GM18517 (cell line): Measurements from ENCODE around the gene CCDC73.
"Not testable (repeated sequence)": the region's sequence is repeated elsewhere in the genome, so short reads cannot be mapped to it uniquely, and the experiment has no call there.

ENCODE experiments used
- ATAC-seq: cut with Tn5 transposase; IDR thresholded peaks from one replicate; pipeline ENCODE4 v1.9.1; 2021; ENCODE audit warnings: mild to moderate bottlenecking, moderate library complexity; ENCODE audit not compliant: unreplicated experiment

Gene CCDC73

DNA sequence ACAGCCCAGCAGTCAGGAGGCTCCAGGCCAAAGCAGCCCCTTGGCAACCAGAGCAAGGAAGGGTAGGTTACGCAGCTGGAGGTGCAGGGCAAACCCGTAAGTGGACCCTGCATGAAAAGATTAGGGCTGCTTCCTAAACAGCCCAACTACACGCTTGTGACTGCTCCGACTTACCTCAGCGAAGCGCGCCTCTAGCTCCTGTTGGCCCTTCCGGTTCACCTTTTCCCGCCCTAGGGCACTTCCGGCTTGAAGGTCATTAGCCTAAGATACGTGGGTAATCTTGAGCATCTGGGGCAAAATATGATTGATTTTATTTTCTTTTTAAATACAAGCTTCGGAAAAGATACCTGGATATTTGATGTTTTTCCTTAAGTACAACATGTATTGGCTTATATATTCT lies at the start of gene CCDC73:
TSS of gene CCDC73 (minus strand) at position 224 of the 400 bp plus-strand sequence. CDS start 34,419 bp downstream, outside the sequence.
- ATAC-seq = no peak

DNA sequence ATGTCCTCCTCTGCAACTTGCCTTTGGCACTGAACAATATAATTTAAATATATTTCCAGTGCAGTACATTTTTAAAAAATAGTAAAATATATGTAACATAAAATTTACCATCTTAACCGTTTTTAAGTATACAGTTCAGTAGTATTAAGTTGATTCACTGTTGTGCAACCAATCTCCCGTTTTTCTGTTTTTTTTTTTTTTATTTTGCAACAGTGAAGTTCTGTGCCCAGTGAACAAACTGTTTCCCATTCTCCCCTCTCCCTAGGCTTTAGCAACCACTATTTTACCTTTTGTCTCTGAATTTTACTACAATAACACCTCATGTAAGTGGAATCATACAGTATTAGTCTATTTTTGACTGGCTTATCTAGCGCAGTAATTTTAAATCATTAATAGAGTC lies 49.1 kb upstream of the CCDC73 start:
- no peak for ATAC-seq

DNA sequence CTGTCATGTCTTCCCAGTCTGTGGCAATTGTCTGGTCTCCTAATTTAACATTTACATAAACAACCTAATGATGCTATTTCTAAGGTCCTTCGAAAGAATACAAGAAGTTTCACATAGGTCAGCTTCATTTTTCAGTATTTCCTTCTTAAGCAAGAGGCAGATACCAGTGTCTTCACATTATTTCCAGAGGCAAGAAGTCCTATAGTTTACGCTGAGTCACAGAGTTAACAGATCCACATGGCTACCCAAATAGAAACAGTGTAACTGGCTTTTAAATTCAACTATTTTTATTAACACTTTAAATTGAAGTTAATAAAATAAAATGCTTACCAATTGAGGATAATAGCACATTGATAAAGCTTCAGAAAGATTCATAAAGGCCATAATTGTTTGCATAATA lies 46.1 kb upstream of the CCDC73 start:
- ATAC-seq = no peak

DNA sequence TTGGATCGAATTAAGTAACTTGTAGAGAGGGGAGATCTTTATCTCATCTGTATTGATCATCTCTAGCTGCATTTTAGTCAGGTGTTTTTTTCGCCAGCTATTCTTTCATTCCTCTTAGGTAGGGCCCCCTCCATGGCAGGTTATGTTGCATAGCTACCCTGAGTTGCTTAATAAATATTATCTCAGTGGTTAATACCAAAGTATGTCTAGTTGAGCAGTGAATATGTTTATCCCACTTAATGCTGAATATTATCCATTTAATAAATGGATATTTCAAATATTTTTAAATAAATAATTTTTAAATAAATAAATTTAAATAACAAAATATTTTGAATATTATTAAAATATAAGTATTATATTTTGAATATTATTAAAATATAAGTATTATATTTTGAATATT lies 44.8 kb upstream of the CCDC73 start:
- ATAC-seq = no peak

DNA sequence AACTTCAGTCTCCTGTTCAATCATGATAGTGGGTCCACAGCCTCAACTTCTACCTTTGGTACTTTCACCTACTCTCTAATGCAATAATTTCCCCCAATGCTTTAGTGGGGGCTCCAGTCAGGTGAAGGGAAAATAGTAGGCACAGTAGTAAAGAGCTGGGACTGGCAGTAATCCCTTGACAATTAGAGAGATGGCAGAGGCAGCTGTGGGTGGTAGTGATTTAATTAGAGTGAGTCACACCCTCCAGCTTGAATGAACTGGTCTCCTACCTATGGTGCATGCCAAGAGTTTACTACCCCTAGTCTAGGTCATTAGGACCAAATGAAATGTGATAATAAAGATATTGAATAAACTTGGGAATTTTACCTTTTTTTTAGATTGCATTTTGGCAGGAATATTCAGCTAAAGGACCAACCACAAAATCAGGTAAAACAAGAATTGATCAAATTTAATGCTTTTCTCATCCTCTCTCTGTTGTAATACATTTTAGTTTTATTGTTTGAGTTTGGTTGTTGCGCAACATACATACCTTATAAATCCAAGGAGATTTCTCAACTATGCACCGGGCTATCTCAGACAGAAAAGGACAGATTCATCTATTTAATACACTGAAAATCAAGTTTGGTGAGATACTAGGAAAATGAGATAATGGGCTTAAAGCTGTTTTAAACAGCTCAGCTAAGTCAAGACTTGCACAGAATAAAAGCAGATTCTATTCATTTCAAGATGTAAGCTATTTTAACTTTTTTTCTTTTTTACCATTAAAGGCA lies 44.2 kb upstream of the CCDC73 start:
- ATAC-seq = no peak

DNA sequence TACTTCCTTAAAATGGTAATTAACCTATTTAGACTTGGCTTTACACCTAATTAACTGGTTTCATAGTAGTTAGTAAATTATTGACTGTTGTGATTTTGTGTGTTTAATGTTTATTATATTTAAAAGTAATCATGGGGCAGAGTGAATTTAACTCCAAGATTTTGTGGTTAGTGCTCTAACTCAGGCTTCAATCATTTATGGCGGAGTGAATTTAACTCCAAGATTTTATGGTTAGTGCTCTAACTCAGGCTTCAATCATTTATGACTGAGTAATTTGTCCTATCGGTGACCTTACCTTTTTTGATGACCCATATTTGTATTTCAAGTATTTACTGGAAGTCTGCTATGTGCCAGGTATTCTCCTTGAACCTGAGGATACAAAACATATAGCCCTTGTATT lies 42.5 kb upstream of the CCDC73 start:
- ATAC-seq = no peak

DNA sequence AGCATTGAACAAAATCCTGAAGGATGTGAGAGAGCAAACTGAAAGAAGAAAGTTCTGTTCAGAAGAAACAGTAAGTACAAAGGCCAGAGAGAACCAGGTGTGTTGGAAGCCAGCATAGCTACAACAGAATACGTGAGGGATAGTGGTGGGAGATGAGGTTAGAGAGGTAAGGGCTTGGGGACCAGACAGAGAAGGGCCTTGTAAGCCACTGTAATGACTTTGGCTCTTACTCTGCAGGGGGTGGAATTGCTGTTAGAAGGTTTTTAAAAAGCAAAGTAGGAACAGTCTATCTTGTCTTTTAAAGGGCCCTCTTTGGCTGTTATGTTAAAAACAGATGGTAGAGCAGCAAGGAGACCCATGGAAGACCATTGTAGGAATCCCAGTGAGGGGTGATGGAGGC lies 39.5 kb upstream of the CCDC73 start:
- no peak for ATAC-seq

DNA sequence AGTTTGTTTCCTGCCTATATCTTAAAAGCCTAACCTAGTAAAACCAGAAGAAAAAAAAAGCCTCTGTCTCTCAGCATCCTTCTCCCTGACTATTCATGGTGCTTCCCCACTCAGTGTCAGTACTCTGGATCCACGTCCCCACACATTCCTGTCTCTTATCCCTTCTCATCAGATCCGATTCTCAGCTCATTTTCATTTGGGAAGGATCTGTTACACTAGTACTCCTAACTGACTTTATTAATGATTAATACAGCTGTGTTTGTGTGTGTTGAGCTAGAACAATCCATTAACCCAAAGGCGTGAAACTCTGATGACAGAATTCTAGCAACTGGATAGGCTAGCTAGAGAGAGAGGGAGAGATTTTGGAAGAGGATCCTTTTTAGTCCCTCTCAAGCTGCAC lies 36.8 kb upstream of the CCDC73 start:
- ATAC-seq = no peak

DNA sequence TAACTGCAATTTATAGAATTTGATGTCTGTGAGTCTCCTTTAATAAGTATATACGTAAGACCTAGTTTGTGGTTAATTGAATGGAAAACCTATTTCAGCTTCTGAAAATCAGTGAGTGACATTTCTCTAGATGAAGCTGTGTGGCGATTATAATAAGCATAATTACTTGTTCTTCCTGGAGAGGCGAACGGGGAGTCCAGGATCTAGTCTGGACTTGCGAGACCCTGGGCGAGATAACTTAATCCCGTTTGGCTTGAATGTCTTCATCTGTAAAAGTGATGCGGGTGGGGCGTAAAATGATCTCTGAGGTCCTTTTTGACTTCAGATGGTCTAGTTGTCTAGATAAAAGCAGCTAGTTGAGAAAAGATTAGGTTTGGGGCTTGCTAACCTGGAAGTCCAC lies 36.3 kb upstream of the CCDC73 start:
- ATAC-seq = no peak

DNA sequence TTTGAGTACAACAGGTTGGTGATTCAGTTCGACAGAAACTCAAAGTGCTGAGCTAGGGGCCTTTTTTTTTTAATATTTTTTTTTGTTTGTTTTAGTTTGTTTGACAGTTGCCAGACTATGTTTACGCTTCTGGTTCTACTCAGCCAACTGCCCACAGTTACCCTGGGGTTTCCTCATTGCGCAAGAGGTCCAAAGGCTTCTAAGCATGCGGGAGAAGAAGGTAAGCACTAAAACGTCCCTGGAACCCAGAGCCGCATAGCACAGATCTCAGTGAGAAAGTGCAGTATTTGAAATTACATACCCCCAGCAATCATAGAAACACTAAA lies 35.9 kb upstream of the CCDC73 start:
- peak; percentile 7 for ATAC-seq

DNA sequence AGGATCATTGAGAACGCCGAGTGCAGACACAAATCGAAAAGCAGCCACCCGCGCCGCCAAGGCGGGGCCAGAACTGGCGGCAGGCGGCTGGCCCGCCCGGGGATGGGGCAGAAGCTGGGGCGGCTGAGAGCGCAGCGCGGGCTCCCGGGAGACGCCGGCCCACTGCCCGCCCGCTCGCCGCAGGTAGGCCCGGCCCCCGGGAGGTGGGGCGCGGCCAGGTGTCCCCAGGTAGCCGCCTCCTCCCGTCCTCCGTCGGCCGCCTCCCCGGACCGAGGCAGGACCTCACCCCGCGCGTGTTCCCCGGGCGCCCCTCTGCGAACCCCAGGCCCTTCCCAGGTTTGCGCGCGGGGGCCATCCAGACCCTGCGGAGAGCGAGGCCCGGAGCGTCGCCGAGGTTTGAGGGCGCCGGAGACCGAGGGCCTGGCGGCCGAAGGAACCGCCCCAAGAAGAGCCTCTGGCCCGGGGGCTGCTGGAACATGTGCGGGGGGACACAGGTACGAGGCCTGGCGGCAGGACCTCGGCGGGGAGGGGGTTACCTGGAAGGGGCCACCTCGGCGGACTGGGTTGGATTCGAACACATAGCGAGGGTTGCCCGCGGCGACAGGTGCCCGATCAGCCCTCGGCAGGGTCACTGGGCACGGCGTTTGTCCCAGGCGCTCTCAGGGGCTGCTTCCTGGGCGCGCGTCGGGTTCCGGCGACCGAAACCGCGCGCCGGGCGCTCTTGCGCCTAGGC lies 35.4 kb upstream of the CCDC73 start, which contains the start of gene PRRG4:
TSS of gene PRRG4 (plus strand) at position 248 of the 733 bp plus-strand sequence. CDS start 603 bp downstream, outside the sequence.
- peak; percentile 68 for ATAC-seq

DNA sequence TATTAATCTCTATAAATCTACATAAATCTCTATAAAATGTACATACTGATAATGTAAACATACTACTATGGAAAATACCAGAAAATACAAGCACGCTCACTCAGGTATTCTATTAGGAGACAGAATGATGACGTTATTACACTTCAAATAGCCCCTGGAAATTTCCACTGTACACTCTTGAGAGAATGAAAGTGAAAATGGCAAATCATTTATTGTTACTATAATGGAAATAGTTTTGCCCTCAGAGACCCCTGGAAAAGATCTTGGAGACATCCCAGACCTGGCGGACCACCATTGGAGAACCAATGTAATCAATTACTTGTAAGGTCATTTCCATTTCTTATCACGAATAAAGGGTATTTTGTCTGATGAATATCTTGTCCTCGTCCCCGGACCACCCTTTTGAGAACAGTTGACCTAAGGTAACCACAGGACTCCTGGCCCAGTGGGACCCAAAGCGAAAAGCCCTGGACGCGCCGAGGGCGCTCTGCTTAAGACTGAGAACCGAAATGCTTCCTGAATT lies 34.8 kb upstream of the CCDC73 start:
- peak; percentile 49 for ATAC-seq

DNA sequence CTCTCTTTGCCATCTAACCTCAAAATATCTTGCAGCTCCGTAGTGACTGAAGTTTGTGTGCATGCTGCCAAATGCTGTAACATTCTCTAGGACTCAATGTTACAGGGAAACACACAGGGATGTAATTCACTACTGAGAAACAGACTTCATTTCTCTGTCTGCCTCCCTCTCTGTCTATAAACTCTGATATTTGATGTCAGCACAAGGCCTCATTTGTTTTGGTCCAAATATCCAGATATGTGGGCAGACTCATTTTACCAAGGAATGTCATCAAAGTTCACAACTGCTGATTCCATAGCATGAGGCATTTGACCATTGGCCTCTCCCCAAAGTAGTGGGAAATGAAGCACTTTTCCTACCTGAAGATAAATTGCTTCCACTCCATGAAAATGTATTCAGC lies 32.8 kb upstream of the CCDC73 start:
- ATAC-seq = no peak

DNA sequence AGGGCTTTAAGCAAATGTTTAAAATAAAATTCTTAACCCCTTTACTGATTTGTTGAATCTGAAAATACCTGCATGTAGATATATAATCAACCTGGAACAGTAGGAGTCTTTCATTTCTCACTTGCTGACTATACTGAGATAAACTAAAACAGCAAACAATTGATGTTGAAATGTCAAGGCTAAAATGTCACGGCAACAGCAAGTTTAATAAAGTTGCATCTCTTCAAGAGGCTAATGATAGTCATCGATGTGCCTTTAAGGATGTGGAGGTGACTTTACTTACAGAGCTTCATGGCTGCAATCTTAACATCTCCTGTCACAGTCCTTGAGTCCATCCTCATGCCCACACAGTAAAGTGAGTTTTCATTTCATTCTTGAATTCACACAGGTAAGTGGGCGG lies 31.7 kb upstream of the CCDC73 start:
- ATAC-seq = no peak

DNA sequence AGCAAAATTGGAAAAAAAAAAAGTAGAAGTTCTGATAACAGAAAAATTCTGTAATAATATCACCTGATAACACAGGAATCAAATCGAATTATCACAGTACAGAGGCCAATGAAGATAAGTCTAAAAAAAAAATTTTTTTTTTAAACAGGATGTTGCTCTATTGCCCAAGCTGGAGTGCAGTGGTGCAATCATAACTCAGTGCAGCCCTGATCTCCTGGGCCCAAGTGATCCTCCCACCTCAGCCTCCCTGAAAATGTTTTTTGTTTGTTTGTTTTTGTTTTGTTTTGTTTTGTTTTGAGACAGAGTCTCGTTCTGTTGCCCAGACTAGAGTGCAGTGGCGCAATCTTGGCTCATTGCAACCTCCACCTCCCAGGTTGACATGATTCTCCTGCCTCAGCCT lies 29.2 kb upstream of the CCDC73 start:
- not testable (repeated sequence) for ATAC-seq

DNA sequence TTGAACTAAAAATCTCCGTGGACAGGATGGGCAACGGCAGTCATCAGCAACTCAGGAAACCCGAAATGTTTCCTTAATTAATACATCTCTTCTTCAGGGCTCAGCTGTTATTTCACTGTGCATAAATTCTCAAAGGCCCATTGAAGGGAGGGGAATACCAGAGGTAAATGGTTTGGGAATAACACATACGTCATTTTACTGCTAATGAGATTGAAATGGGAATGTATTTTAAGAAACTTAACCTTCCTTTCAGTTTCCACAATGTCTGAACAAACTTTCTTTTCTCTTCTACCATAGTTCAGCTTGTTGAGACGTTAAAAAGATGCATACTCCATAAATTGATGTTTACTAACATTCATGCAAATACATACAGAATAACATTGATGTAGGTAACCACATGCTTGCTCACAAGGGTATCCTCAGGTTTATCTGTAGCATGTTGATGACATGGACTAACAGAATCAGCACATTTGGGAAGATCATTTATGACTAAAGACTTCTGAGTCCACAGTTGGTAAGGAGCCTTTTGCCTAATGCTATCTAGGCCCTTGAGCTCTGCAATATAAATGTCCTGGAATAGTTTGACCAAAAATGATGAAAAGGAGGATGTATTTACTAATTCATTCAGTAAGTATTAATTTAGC lies 27.6 kb upstream of the CCDC73 start:
- no peak for ATAC-seq

DNA sequence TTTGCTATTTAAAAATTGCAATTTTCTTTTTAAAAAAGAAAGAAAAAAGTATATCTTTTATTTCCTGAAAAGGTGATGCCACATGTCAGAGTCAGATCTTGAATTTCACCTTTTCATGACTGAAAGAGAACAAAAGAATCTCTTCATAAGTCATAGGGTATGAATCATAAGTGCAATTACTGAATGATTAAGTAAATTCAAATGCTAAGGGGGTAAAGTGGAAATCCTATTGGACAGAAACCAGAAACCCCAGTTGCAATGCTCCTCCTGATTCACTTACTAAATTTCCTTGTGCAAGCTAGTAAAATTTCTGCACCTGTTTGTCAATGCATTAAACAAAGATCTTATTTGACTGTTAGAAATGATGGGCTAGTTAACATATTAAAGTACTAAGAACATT lies 27.1 kb upstream of the CCDC73 start:
- ATAC-seq = no peak

DNA sequence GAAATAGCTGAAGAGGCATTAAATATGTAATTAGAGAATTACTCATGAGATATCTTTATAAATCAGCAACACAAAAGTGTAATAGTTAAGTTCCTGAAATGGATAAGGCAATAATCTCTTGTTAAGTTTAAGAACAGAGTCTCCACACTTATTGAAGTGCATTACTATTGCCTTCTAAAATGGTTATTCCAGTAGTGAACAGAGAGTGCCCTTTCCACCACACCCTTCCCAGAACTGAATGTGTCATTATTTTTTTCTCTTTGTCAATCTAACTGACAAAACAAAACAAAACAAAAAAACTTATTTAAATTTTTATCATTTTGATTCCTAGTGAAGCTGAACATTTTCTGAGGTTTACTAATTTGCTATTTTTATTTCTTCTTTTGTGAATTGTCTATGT lies 26.0 kb upstream of the CCDC73 start:
- no peak for ATAC-seq

DNA sequence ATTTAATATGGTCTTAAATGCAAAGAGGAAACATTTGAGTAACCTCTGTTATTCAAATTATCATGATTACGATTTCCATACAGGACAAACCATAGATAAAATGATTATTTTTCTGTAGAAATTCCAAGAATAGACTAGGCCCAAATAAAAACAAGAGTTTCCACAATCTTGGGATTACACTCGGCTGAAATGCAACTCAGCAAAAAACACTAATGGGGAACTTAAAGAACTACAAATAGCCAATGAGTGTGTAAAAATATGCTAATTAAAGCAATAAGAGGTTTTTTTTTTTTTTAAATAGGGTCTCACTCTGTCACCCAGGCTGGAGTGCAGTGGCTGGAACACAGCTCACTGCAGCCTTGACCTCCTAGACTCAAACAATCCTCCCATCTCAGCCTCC lies 24.7 kb upstream of the CCDC73 start:
- ATAC-seq = no peak

DNA sequence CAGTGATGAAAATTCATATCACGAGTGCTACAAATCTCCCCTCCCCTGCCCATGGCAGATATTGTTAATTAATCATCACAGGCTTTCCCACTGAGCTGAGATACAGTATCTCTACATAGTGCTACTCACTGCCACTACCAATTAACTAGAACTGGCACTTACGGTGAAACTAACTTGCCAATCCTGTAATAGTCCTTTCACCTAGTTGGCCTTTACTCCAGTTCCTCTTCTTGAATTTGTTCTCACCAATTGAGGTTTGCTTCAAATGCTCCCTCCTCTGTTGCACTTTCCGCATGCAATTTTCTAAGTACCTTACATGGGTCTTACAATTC lies 23.4 kb upstream of the CCDC73 start:
- ATAC-seq = no peak

DNA sequence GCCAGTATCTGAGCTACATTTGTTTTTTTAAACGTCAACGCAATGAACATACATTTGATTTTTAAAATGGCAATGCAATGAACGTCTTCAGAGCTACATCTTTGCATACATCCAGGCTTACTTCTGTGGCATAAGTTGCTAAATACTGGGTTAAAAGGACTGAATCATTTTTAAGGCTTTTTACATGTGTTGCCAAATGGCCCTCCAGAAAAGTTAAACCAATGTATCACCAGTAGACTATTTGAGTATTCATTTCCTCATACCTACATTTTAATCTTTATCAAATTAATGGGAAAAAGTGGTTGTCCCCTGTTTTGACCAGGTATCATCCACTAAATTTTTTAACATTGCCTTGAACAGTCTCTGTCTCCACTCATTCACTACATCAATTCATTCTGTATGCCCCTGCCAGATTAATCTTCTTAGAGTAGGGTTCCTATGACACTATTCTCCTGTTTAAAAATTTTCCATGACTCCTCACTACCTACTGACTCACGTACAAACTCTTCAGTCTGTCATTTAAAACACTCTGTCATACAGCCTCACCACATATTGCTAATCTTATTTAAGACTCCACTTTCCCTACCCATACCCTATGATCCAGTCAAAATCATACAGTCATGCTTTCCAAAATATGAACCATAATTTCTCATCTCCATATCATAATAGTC lies 22.9 kb upstream of the CCDC73 start:
- no peak for ATAC-seq
